GM19193 (cell line): ENCODE results near the gene GMNN.

ENCODE experiments used
- POLR2A ChIP-seq: IDR thresholded peaks from 4 replicates; pipeline ENCODE4 v1.6.1; 2011; ENCODE audit not compliant: insufficient read depth, insufficient read length; ENCODE audit errors: extremely low read depth

The GMNN gene

DNA sequence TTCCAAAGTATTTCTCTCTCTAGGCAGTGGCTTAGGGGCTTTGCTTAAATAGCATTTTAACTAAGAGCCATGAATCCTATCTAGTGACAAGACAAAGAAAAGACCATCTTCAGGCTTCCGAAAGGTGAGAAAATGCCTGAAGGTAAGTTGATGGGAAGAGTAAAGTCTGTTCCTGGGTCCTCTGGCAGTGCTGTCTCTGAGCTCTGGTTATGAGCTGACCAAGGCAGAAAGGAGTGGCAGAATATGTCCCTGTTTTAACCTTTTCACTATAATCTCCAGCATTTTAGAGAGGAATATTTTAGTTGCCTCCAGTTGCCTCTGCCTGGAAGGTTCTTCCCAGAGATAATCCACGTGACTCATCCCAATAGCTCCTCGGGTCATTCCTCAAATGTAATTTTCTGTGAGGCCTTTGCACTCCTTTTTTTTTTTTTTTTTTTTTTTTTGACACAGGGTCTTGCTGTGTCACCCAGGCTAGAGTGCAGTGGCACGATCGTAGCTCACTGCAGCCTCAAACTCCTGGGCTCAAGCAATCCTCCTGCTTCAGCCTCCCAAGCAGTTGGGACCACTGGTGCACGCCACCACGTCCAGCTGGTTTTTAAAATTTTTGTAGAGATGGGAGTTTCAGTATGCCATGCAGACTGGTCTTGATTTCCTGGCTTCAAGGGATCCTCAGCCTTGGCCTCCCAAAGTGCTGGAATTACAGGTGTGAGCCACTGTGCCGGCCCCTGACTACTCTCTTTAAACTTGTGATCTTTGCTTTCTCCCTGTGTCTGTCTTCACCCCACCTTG lies 27.7 kb downstream of the GMNN start:
- no peak for TF ChIP-seq POLR2A

DNA sequence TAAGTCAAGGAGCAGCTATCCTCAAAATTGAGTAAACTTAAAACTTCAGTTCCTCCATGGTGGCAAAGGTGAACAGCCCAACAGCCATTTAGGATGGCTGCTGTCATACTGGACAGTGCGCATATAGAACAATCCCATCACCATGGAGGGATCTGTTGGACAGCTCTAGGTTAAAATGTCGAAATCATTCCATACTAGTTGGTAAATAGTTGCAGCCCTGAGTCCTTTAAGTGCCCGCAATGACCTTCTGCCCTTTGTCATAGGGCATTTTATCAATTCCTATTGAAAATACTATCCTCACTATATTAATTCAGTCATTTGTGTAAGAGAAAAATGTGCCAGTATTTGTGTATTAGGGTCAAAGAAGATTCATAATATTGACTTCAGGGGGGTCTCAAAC lies 32.8 kb downstream of the GMNN start:
- no peak for TF ChIP-seq POLR2A

- TF ChIP-seq POLR2A = no peak
Measured at GRCh38 chr6:24809728-24810127, 35.0 kb downstream of the GMNN start.

- TF ChIP-seq POLR2A = no peak
Measured at GRCh38 chr6:24818346-24818745, 43.6 kb downstream of the GMNN start.

GRCh38 chr6:24821860-24822444 lies 47.2 kb downstream of the GMNN start:
- TF ChIP-seq POLR2A = no peak

GRCh38 chr6:24822696-24823095 lies 48.0 kb downstream of the GMNN start:
- no peak for TF ChIP-seq POLR2A

DNA sequence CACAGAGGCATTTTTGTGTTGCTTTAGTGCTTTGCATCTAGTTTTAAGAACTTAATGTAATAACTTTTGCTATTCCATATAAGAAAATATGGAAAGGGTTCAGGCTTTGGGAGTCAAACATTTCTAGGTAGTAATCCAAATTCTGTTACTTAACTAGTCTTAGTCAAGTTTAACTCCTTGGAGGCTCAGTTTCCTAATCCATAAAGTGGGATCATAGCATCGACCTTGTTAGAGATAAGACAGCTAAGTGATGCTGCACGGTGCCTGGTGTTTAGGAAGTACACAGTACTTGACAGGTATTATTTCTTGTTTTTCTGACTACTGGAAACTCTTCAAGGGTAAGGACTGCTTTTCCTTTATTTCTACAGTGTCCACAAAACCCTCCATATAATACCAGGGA lies 48.4 kb downstream of the GMNN start:
- TF ChIP-seq POLR2A = no peak

DNA sequence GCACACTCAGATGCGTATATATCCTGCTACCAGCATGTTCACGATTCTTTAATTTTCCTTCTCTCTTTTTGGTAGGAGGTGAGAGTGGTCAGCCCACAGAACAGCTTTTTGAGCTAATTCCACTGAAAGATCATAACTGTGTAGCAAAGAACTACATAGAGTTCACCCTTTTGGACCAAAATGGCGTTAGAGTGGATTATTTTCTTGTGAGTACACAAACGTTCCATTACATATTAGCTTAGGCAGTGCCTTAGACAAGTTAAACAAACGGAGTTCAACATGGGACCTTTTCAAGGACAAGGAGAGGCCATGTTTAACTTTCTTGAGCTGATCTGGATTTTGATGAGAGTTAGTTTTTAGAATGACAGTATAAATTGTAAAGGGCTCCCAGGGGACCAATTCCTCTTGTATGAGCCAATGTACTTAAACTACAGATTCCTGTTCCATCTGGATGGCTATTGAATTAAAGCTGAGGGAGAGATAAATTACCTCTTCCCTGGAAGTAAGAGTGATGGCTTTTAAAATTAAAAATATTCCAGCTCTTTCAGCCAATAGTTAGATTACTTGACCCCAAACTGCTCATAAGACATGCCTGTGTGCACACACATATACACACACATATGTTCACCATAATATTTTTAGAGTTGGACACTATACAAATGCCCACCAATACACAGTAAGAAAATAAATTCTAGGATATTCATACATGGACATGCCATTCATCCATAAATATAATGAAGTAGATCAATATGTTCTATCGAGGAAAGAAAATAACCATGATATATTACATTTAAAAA lies 49.6 kb downstream of the GMNN start:
- TF ChIP-seq POLR2A = no peak

DNA sequence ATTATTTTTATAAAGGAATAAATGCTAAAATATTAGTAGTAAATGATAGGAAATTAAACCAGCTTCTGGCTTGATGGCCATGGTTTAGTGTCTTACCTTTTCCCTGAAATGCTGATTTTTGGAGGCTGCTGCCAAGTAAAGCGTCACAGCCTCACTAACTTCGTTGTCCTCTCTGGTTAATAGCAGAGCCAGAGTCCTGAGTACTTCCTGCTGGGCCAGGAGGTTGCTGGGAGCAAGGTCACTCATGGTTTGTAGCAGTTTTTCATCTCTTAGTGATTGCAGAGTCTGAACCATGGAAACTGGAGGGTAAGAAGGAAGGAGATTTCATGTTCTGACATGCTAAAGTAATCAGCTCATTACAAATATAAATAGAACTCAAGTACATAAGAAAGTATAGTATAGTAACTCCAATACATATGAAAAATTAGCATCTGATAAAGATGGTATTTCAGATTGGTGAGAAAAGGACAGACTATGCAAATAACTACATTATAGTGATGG lies 50.4 kb downstream of the GMNN start:
- no peak for TF ChIP-seq POLR2A

- TF ChIP-seq POLR2A = no peak
Measured at GRCh38 chr6:24827162-24827561, 52.4 kb downstream of the GMNN start.

DNA sequence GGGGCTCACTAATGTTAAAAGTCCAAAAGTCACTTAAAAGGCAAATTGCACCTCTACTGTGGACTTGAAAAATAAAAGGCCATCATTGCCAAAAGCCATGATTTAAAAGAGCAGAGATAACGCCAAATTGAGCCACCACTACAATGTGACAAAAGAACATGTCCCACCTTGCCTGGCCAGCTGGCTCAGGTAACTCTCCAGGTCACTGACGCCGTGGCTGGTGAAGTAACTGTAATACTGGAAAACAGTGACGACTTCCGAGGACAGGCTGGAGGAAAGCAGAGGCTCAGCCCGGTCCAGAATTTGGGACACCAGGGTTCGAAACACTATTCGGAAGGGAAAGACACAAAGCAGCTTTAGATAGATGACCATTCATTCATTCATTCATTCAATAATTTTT lies 53.2 kb downstream of the GMNN start:
- TF ChIP-seq POLR2A = no peak

DNA sequence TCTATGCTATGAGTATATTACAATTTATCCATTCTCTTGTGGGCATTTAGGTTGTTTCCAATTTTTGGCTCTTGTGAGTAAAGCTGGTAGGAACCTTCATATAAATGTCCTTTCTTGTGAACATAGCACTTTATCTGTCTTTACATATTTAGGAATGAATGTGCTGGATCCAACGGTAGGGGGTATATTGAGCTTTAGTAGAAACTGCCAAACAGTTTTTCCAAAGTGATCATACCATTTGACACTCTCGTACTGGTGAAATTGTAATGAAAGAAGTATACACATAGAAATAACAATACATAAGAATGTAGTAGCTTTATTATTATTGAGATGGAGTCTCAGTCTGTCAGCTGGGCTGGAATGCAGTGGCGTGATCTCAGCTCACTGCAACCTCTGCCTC lies 54.9 kb downstream of the GMNN start:
- TF ChIP-seq POLR2A = no peak

- TF ChIP-seq POLR2A = no peak
Measured at GRCh38 chr6:24831771-24832716, 57.3 kb downstream of the GMNN start.

GRCh38 chr6:24832794-24833193 lies 58.1 kb downstream of the GMNN start:
- no peak for TF ChIP-seq POLR2A

DNA sequence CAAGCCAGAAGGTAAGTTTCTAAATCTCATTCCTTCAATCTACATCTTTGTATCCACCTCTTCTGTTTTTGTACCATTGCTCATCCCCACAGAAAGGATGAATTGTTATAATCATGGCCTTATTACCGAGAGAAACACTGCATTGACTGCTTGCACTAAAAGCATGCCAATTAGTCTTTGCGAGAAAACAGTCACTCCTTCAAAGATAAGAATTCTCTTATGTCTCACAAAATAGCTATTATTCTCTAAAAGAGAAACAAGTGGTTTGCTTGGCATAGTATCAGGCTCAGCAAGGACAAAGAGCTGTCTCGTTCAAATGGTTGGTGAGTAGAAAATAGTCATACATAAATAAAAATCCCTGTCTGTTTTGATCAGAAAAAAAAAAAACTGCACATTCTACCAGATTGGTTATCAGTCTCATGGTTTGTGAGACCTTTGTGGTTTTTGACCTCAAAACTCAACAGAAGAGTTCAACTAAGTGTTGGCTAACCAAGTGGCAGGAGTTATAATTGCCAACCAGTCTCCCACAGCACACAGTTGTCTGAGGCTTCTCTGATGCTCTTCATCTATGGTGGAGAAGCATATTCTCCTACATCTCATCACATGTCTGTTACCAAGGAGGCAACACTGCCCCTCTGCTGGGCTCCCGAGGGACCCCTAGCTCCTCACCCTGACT lies 59.1 kb downstream of the GMNN start:
- no peak for TF ChIP-seq POLR2A
